Breast epithelium (tissue), 3 donors: ENCODE measurements around the gene RHBDL2.
"Not testable (repeated sequence)": the region's sequence is repeated elsewhere in the genome, so short reads cannot be mapped to it uniquely, and the experiment has no call there.

Experiments
- CTCF ChIP-seq, 3 donors: fragments of 450-650 bp; IDR thresholded peaks; one replicate each; pipeline ENCODE4 v1.5.1; 2016 to 2017; ENCODE audit warnings: antibody characterized with exemption in 3 of 3, mild to moderate bottlenecking in 3 of 3, moderate library complexity in 3 of 3
- POLR2A ChIP-seq: fragments of 450-650 bp; IDR thresholded peaks from one replicate; pipeline ENCODE4 v1.6.1; 2016; ENCODE audit warnings: antibody characterized with exemption, mild to moderate bottlenecking, moderate library complexity
- POLR2AphosphoS5 ChIP-seq, 3 donors: sonication (generic); formaldehyde crosslinking; IDR thresholded peaks; one replicate each; pipeline ENCODE4 v1.6.1; 2017; ENCODE audit warnings: antibody characterized with exemption in 3 of 3

GRCh38 chr1:38914908-38915307, 26.7 kb downstream of the RHBDL2 start:
- not testable (repeated sequence) for TF ChIP-seq CTCF (IDR thresholded peaks at IDR 0.05); POLR2AphosphoS5 (IDR thresholded peaks at IDR 0.05); POLR2A
